Stimulated activated CD8-positive, alpha-beta memory T cell treated with anti-CD3 and anti-CD28 coated beads, Interleukin-12 subunit alpha, Interleukin-12 subunit beta, amount 100 ng/mL, for 24 hours (primary cell): ENCODE measurements around the gene SLC35E2B.
"Not testable (repeated sequence)": the region's sequence is repeated elsewhere in the genome, so short reads cannot be mapped to it uniquely, and the experiment has no call there.

Source experiments
- DNase-seq: peaks from one replicate; pipeline ENCODE4 v3.0.0-alpha.2; 2020; ENCODE audit errors: extremely low read depth

Gene SLC35E2B

GRCh38 chr1:1639368-1639767, 53.2 kb downstream of the SLC35E2B start:
- not testable (repeated sequence) for DNase-seq

GRCh38 chr1:1638528-1638927, 54.1 kb downstream of the SLC35E2B start:
- DNase-seq, result not testable (repeated sequence)

DNA sequence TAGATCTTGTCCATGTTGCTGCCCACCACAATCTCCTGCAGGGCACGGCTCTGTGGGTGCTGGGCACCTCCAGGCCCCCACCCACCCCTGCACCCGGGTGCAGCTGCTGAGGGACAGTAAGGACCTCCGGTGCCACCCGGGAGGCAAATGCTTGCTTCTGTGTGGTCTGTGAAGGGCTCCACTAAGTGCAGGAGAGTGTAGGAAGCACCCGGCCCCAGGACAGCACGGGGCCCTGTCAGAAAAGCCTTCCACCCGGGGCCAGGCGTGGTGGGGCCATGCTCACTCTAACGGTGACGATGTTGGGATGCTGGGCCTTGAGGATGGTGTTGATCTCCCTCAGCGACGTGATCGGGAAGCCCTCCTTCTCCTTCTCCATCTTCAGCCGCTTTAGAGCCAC, 55.1 kb downstream of the SLC35E2B start:
- DNase-seq, result not testable (repeated sequence)

GRCh38 chr1:1636621-1637478, 55.7 kb downstream of the SLC35E2B start:
- not testable (repeated sequence) for DNase-seq

DNA sequence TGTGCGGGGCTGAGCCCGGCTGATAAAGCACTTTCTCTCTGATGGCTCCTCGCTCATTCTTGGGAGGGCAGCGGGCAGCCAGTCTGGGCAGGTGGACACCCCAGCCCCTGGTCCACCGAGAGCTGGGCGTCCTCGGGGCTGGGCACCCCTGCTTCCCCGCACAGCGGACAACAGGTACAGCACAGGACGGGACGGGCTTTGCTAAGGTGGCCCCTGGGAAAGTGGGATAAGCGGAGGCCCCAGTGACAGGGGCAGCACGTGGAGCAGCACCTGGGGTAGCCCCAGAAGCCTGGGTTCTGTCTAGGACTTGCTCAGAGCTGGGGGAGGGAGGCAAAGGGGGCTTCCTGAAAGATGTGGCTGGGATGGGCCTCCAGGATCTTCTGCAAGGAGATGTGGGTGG, 58.0 kb downstream of the SLC35E2B start:
- DNase-seq, result not testable (repeated sequence)

DNA sequence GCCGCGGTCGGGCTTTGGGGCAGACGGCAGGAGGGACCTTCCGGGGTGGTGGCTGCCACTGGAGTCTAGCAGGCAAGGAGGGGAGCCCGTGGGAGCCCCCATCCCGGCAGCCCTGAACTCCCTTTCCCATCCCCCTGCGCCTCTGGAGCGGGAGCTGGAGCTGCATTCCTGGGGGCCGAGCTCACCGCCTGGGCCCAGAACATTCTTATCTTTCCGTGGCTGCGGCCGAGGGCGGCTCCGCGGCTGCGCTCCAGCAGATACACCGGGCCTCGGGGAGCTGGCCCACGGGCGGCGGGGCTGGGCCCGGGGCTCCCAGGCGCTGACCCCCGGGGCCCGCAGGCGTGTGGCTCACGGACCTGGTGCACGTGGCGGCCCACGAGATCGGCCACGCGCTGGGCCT, 59.2 kb downstream of the SLC35E2B start:
- not testable (repeated sequence) for DNase-seq

GRCh38 chr1:1631782-1632420, 60.7 kb downstream of the SLC35E2B start, which contains the start of gene MMP23B:
TSS of gene MMP23B (plus strand) at chr1:1632173. CDS start at chr1:1632219, 46 bp downstream.
- no peak for DNase-seq

DNA sequence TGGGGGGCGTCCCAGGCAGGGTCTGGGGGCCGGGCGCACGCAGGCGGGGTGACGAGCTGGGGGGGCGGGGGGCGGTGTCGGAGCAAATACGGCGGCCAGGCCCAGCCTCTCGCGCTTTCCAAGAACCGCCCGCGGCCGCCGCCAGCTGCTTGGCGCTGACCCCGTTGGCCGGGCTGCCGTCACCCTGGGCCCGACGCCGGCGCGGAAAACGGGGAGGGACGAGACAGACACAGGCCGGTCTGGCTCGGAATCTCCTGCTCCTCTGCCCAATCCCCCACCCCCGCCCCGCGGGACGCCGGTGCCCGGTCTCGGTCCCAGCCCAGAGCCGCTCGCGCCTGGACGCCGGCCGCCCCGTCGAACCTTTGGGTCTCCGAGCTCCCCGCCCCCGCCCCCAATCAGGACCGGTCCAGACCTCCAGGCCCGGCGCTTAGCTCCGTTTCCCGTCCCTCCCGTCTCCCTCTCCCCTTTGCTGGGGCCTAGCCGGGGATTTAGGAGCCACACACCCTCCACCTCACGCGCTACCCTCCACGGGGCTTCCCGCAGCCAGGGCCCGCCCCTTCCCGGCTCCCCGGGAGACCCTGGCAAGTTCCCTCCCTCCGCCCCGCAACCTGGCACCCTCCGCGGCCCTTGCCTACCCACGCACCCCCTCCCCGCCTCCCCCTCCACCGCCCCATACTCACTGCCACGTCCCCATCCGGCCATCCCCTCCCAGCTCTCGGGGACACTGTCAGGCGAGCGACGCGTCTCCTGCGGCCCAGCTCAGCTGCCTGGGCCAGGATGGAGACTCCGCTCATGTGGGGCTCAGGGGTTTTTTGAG, 61.4 kb downstream of the SLC35E2B start:
- DNase-seq, result no peak

GRCh38 chr1:1630191-1630964, 62.2 kb downstream of the SLC35E2B start:
- peak; percentile 84 for DNase-seq

- peak; percentile 54 for DNase-seq
Measured at GRCh38 chr1:1629430-1630190, 63.0 kb downstream of the SLC35E2B start.

DNA sequence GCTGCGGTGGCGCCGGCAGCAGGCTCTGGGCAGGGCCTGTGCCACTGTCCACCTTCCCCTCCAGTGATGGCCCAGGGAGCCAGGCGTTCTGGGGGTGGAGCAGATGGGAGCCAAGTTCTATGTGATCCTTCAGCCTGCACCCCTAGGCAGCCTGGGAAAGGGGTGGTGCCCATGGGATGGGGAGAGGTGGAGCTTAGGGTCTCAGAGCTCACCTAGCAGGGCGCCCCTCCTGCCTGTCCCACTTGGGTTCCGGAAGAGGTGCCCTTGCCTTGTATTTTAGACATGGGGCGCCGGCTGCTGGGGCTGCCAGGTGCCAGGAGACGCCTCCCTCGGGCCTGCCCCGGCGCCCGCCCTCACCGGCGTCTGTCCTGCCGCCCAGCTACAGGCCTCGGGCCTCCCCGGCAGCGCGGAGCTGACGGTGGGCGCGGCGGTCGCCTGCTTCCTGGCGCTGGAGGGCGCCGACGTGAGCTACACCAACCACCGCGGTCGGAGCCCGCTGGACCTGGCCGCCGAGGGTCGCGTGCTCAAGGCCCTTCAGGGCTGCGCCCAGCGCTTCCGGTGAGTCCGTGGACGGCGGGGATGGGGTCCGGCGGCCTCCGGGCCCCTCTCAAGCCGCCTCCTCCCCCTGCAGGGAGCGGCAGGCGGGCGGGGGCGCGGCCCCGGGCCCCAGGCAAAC, 63.7 kb downstream of the SLC35E2B start:
- DNase-seq, result no peak

DNA sequence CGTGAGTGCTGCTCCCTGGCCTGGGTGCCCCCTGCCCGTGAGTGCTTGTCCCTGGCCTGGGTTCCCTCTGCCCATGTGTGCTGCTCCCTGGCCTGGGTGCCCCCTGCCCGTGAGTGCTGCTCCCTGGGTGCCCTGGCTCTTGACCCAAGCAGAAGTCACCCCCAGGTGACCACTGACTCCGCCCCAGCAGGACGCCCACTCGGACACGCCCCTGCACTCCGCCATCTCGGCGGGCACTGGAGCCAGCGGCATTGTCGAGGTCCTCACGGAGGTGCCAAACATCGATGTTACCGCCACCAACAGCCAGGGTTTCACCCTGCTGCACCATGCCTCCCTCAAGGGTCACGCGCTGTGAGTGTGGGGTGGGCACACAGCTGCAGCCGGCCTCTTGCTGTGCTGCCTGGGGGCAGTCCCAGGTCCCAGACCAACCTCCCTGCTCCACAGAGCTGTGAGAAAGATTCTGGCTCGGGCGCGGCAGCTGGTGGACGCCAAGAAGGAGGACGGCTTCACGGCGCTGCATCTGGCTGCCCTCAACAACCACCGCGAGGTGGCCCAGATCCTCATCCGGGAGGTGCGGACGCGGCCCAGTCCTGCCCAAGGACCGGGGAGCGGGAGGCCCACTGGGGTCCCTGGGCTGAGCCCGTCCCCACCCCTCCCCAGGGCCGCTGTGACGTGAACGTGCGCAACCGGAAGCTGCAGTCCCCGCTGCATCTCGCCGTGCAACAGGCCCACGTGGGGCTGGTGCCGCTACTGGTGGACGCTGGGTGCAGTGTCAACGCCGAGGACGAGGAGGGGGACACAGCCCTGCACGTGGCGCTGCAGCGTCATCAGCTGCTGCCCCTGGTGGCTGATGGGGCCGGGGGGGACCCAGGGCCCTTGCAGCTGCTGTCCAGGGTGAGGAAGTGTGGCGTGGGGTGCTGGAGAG, 64.5 kb downstream of the SLC35E2B start:
- DNase-seq, result no peak

- no peak for DNase-seq
Measured at GRCh38 chr1:1627261-1627828, 65.2 kb downstream of the SLC35E2B start.

DNA sequence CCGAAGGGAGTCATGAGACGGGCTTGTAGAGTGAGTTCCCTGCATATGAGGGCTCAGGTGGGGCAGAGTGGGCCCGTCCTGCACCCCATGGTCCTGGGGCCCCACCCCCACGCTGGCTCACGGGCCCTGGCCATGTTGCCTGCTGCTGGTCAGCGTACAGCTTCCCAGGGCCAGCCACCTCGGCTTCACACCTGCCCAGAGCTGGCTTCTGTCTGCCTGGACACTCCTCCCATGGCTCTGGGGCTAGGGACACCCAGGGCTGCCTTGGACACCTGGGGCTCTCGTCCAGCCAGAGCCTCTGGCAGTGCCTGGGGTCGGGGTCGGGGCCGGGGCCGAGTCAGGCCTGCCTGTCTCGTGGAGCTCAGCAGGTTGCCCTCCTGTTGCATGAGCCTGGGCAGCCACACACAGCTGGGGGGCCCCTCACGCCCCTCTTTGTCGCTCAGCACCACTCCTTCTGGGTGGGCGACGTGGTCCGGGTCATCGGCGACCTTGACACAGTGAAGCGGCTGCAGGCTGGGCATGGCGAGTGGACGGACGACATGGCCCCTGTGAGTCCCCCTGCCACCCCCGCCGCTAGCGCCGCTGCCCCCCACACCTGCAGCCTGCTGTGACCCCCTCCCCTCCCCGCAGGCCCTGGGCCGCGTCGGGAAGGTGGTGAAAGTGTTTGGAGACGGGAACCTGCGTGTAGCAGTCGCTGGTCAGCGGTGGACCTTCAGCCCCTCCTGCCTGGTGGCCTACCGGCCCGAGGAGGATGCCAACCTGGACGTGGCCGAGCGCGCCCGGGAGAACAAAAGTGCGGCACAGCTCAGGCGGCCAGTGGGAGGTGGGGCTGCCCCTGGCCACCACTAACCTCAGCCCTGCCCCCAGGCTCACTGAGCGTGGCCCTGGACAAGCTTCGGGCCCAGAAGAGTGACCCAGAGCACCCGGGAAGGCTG, 66.1 kb downstream of the SLC35E2B start:
- no peak for DNase-seq

DNA sequence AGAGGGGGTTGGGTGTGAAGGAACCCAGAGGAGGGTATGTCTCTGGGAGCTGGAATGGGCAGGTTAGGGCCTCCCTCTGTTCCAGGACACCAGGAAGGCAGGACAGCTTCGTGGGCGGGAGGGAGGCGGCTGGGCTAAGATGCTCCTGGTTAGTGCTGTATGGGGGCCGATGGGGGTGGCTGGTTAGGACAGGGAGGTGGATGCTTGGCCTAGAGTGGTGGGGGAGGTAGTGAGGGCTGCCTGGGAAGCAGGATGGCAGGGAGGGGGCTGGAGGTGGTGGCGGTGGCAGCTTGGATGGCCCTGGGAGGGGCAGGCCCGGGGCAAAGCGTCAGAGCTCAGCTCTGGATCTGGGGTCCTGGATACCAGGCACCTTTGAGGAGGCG, 66.8 kb downstream of the SLC35E2B start:
- DNase-seq, result no peak

DNA sequence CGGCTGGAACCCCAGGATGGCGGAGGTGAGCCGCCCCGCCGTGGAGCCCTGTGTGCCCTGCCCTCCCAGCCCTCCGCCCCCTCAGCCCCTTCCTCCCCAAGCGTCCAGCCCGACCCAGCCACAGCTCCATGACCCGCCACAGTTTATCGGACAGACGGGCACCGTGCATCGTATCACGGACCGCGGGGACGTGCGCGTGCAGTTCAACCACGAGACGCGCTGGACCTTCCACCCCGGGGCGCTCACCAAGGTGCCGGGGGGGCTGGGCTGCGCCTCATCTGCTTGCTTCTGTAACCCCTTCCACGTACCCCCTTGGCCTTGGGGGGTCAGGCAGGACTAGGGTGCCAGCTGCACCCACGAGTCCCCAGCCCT, 67.2 kb downstream of the SLC35E2B start:
- DNase-seq, result no peak
